Mesenchymal stem cell (in vitro differentiated cells and primary cell): Measurements from ENCODE around the gene BMERB1.

Experiments used
- DNase-seq: peaks from one replicate; pipeline ENCODE4 v3.0.0-alpha.2; 2013
- H2AFZ ChIP-seq: one replicate; pipeline ENCODE4 v1.6.1; 2013; ENCODE audit warnings: low read depth, mild to moderate bottlenecking, control low read depth, inconsistent platforms, low read length, moderate library complexity
- H2AK5ac ChIP-seq: 2 replicates; pipeline ENCODE4 v1.6.1; 2013; ENCODE audit warnings: low read length, moderate library complexity, mild to moderate bottlenecking, inconsistent platforms; ENCODE audit not compliant: severe bottlenecking
- H2BK120ac ChIP-seq: one replicate; pipeline ENCODE4 v1.6.1; 2013; ENCODE audit warnings: low read depth, mild to moderate bottlenecking, inconsistent platforms, low read length, moderate library complexity
- H2BK12ac ChIP-seq, 2 experiments: one replicate each; pipeline ENCODE4 v1.6.1; 2013; ENCODE audit warnings: inconsistent platforms in 2 of 2, low read length in 2 of 2, mild to moderate bottlenecking in 2 of 2, moderate library complexity in 2 of 2, control low read depth in 1 of 2
- H2BK15ac ChIP-seq: one replicate; pipeline ENCODE4 v1.6.1; 2013; ENCODE audit warnings: mild to moderate bottlenecking, low read depth, inconsistent platforms; ENCODE audit not compliant: poor library complexity, severe bottlenecking
- H2BK5ac ChIP-seq: 2 replicates; pipeline ENCODE4 v1.6.1; 2013; ENCODE audit warnings: low read depth, mild to moderate bottlenecking, low read length, control low read depth, inconsistent platforms; ENCODE audit not compliant: poor library complexity, severe bottlenecking
- H3K14ac ChIP-seq, 2 experiments: one replicate each; pipeline ENCODE4 v1.6.1; 2013; ENCODE audit warnings: inconsistent platforms in 2 of 2, low read length in 2 of 2, control low read depth in 1 of 2, mild to moderate bottlenecking in 1 of 2, moderate library complexity in 1 of 2
- H3K18ac ChIP-seq, 2 experiments: one replicate each; pipeline ENCODE4 v1.6.1; 2013; ENCODE audit warnings: inconsistent platforms in 2 of 2, low read length in 2 of 2, control low read depth in 1 of 2, low read depth in 1 of 2, mild to moderate bottlenecking in 1 of 2
- H3K23ac ChIP-seq, 2 experiments: one replicate each; pipeline ENCODE4 v1.6.1; 2013; ENCODE audit warnings: inconsistent platforms in 2 of 2, low read length in 2 of 2, mild to moderate bottlenecking in 2 of 2, moderate library complexity in 2 of 2, control low read depth in 1 of 2
- H3K27ac ChIP-seq: 2 replicates; pipeline ENCODE4 v1.5.1; 2013; ENCODE audit warnings: mild to moderate bottlenecking, moderate library complexity, low read length, control low read depth, inconsistent platforms; ENCODE audit not compliant: poor library complexity, severe bottlenecking
- H3K27me3 ChIP-seq, 2 experiments: 2 replicates each; pipeline versions ENCODE4 v1.6.1 to v1.7.0; 2013; ENCODE audit warnings: low read length in 2 of 2, mild to moderate bottlenecking in 2 of 2, moderate library complexity in 2 of 2, control low read depth in 1 of 2, inconsistent platforms in 1 of 2; ENCODE audit not compliant: control insufficient read depth in 1 of 2, insufficient read depth in 1 of 2
- H3K36me3 ChIP-seq, 2 experiments: 2 replicates each; pipeline versions ENCODE4 v1.6.1 to v1.7.0; 2013; ENCODE audit warnings: low read length in 2 of 2, control low read depth in 1 of 2, inconsistent platforms in 1 of 2, low read depth in 1 of 2, mild to moderate bottlenecking in 1 of 2; ENCODE audit not compliant: insufficient read depth in 2 of 2, control insufficient read depth in 1 of 2
- H3K4ac ChIP-seq, 2 experiments: one replicate each; pipeline ENCODE4 v1.6.1; 2013; ENCODE audit warnings: inconsistent platforms in 2 of 2, low read length in 2 of 2, mild to moderate bottlenecking in 2 of 2, moderate library complexity in 2 of 2, control low read depth in 1 of 2, low read depth in 1 of 2
- H3K4me1 ChIP-seq: 2 replicates; pipeline ENCODE4 v1.6.1; 2013; ENCODE audit warnings: low read depth, low read length, control low read depth; ENCODE audit not compliant: control insufficient read depth, insufficient read depth
- H3K4me2 ChIP-seq: 2 replicates; pipeline ENCODE4 v1.6.1; 2013; ENCODE audit warnings: low read length, mild to moderate bottlenecking, inconsistent platforms; ENCODE audit not compliant: poor library complexity, severe bottlenecking
- H3K4me3 ChIP-seq, 2 experiments: 2 replicates each; pipeline versions ENCODE4 v1.5.1 to v1.7.0; 2013; ENCODE audit warnings: low read length in 2 of 2, mild to moderate bottlenecking in 2 of 2, control low read depth in 1 of 2, low read depth in 1 of 2; ENCODE audit not compliant: insufficient read depth in 1 of 2
- H3K79me1 ChIP-seq: replicated peaks from 2 replicates; pipeline ENCODE4 v1.6.1; 2013; ENCODE audit warnings: mild to moderate bottlenecking, control low read depth, low read length, inconsistent platforms; ENCODE audit not compliant: poor library complexity, severe bottlenecking
- H3K9ac ChIP-seq: 2 replicates; pipeline ENCODE4 v1.7.0; 2013; ENCODE audit warnings: mild to moderate bottlenecking, low read length, moderate library complexity
- H3K9me3 ChIP-seq: 2 replicates; pipeline ENCODE4 v1.7.0; 2013; ENCODE audit warnings: mild to moderate bottlenecking, low read length; ENCODE audit not compliant: control insufficient read depth
- H4K8ac ChIP-seq: one replicate; pipeline ENCODE4 v1.6.1; 2013; ENCODE audit warnings: inconsistent platforms, mild to moderate bottlenecking, low read length, moderate library complexity
- H4K91ac ChIP-seq: one replicate; pipeline ENCODE4 v1.6.1; 2013; ENCODE audit warnings: mild to moderate bottlenecking, low read length, inconsistent platforms
- WGBS: methylation state at CpG from one replicate; pipeline ENCODE4 v1.1.7; 2013; ENCODE audit warnings: mixed read lengths; 5-methylcytosine and 5-hydroxymethylcytosine counted together

Gene BMERB1

DNA sequence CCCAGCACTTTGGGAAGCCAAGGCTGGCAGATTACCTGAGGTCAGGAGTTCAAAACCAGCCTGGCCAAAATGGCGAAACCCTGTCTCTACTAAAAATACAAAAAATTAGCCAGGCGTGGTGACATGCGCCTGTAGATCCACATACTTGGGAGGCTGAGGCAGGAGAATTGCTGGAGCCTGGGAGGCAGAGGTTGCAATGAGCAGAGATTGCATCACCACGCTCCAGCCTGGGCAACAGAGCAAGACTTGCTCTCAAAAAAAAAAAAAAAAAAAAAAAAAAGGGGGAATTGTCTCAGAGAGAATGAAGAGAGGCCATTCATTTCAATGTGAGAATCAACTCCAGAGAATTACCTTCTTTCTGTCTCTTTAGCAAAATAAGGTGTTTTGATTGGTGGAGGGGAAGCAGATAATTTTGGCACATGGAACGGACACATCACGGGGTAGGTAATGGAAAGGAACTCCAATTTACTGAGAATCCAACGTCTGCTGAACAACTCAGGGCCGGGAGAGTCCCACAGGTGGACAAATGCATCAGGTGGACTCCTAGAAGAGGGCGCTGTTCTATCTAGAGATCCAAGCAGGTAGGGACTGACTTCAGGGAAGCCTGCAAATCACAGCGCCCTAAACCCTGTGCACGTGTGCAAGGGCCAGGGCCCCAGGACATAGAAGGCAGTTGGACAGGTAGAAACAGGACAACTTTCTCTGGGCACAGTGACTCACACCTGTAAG is 77.5 kb downstream of the BMERB1 start:
- Histone ChIP-seq H4K8ac (no peak overlapping the region), H3K36me3 (peaks cover 4 to 50% of the 10 kb centered on the region in 2 experiments), H3K14ac (no peak overlapping the region)

DNA sequence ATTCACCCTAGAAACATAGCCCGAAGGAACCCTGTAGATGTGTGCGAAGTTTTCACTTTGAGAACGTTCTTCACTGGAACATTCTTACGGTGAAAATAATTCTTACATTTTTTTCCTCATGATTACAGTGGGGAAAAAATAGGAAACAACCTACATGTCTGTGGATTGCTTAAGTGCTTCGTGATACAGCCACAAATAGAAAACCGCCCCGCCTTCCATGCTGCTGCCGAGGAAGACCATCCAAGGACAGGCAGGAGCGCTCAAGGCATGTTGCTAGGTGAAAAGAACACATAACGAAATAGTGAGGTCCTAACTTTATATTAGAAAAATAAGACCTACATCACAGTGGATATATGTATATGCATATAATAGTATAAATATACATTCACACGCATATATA is 78.8 kb downstream of the BMERB1 start:
- no peak overlapping the region for H2AK5ac ChIP-seq
- no peak overlapping the region for H4K91ac ChIP-seq
- no peak overlapping the region for H3K23ac ChIP-seq
- no peak overlapping the region for H2AFZ ChIP-seq
- peaks cover 4 to 54% of the 10 kb centered on the region in 2 experiments for H3K36me3 ChIP-seq
- no peaks in the 10 kb centered on the region for H3K9me3 ChIP-seq
- H3K79me1 ChIP-seq: peaks cover 9% of the 10 kb centered on the region
- H2BK12ac ChIP-seq: no peak overlapping the region
- no peaks in the 10 kb centered on the region for H3K27me3 ChIP-seq
- H2BK15ac ChIP-seq: no peak overlapping the region
- H3K18ac ChIP-seq: no peak overlapping the region
- no peak overlapping the region for H4K8ac ChIP-seq
- WGBS: 97% methylated on average over 8 of the region's 11 CpGs
- no peak for DNase-seq
- H3K4ac ChIP-seq: no peak overlapping the region
- H2BK120ac ChIP-seq: no peak overlapping the region
- no peak overlapping the region for H3K27ac ChIP-seq
- H3K4me1 ChIP-seq: peaks cover 17% of the 10 kb centered on the region
- no peak overlapping the region for H2BK5ac ChIP-seq
- H3K4me2 ChIP-seq: no peak overlapping the region
- no peak overlapping the region for H3K9ac ChIP-seq
- H3K14ac ChIP-seq: no peak overlapping the region
- no peak overlapping the region for H3K4me3 ChIP-seq

More for the DNA sequence above, 77.5 kb downstream of the BMERB1 start:
- Histone ChIP-seq H3K27ac (no peak overlapping the region), H2BK5ac (no peak overlapping the region), H3K18ac (no peak overlapping the region), H3K4me1 (peaks cover 18% of the 10 kb centered on the region), H3K27me3 (no peaks in the 10 kb centered on the region), H3K9ac (no peak overlapping the region), H3K4me3 (no peak overlapping the region), H3K4me2 (no peak overlapping the region), H2BK120ac (no peak overlapping the region), H3K79me1 (peaks cover 7% of the 10 kb centered on the region), H2BK15ac (peak overlapping the region; percentile 62), H3K23ac (no peak overlapping the region), H4K91ac (no peak overlapping the region), H3K4ac (no peak overlapping the region), H2AK5ac (no peak overlapping the region), H2BK12ac (no peak overlapping the region), H2AFZ (no peak overlapping the region), H3K9me3 (no peaks in the 10 kb centered on the region)
- DNase-seq: no peak
- 99% methylated on average over 10 of the region's 11 CpGs for WGBS

DNA sequence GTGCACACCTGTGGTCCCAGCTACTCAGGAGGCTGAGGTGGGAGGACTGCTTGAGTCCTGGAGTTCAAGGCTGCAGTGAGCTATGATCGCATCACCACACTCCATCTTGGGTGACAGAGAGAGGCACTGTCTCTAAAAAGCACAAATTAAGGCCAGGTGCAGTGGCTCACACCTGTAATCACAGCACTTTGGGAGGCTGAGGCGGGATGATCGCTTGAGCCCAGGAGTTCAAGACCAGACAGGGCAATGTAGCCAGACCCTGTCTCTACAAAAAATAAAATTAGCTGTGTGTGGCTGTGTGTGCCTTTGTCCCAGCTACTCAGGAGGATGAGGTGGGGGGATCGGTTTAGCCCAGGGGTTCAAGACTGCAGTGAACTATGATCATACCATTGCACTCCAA is 81.6 kb downstream of the BMERB1 start:
- 100% methylated on average over 3 of the region's 4 CpGs for WGBS
- Histone ChIP-seq H3K4me3 (no peak overlapping the region), H3K4me2 (no peak overlapping the region), H2BK12ac (no peak overlapping the region), H3K9me3 (no peaks in the 10 kb centered on the region), H3K14ac (no peak overlapping the region), H3K9ac (peak overlapping the region; percentile 12), H2BK5ac (no peak overlapping the region), H3K27ac (no peak overlapping the region), H2BK120ac (no peak overlapping the region), H3K79me1 (peaks cover 13% of the 10 kb centered on the region), H4K8ac (no peak overlapping the region), H2AK5ac (no peak overlapping the region), H3K4me1 (peaks cover 14% of the 10 kb centered on the region), H2BK15ac (no peak overlapping the region), H3K18ac (no peak overlapping the region), H3K36me3 (peaks cover 4 to 55% of the 10 kb centered on the region in 2 experiments), H2AFZ (no peak overlapping the region), H3K27me3 (no peaks in the 10 kb centered on the region), H4K91ac (no peak overlapping the region), H3K4ac (no peak overlapping the region), H3K23ac (no peak overlapping the region)
- no peak for DNase-seq

DNA sequence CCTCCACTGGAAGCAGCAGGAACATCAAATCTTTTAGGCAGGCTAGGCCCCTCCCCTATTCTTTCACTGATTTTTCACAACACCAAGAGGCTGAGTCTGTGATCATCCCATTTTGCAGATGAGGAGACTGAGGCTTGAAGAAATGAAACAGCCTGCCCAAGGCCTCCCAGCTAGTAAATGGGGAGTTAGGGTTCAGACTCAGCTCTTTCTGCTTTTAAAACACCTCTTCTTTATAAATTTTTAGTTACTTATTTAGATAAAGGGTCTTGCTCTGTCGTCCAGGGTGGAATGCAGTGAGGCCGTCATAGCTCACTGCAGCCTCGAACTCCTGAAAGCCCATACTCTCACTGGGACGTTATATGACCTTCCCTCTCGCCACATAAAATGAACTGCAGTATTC is 82.2 kb downstream of the BMERB1 start:
- Histone ChIP-seq H4K91ac (no peak overlapping the region), H2BK5ac (no peak overlapping the region), H3K14ac (no peak overlapping the region), H2BK15ac (no peak overlapping the region), H3K27me3 (no peaks in the 10 kb centered on the region), H3K4me2 (no peak overlapping the region), H2BK12ac (no peak overlapping the region), H3K18ac (no peak overlapping the region), H3K4ac (no peak overlapping the region), H3K4me3 (no peak overlapping the region), H4K8ac (no peak overlapping the region), H2BK120ac (no peak overlapping the region), H3K36me3 (peaks cover 4 to 55% of the 10 kb centered on the region in 2 experiments), H3K79me1 (peaks cover 18% of the 10 kb centered on the region), H3K23ac (no peak overlapping the region), H3K9me3 (no peaks in the 10 kb centered on the region), H3K27ac (no peak overlapping the region), H3K4me1 (peaks cover 13% of the 10 kb centered on the region), H2AFZ (no peak overlapping the region), H2AK5ac (no peak overlapping the region), H3K9ac (no peak overlapping the region)
- no peak for DNase-seq
- WGBS: 97% methylated on average over 5 of the region's 5 CpGs
